Esophagus muscularis mucosa (tissue), 4 donors: ENCODE data around the gene CSNK1G1.

Source experiments
- CTCF ChIP-seq, 3 experiments: fragments of 200-600 bp in 2 of 3; fragments of 450-650 bp in 1 of 3; sonication (generic) in 2 of 3; IDR thresholded peaks; one replicate each; pipeline ENCODE4 v1.5.1; 2017 to 2019; ENCODE audit warnings: antibody characterized with exemption in 3 of 3, mild to moderate bottlenecking in 2 of 3, moderate library complexity in 1 of 3
- EP300 ChIP-seq: sonication (generic); formaldehyde crosslinking; IDR thresholded peaks from one replicate; pipeline ENCODE4 v1.6.1; 2017; ENCODE audit warnings: antibody characterized with exemption
- POLR2A ChIP-seq: fragments of 450-650 bp; IDR thresholded peaks from one replicate; pipeline ENCODE4 v1.6.1; 2017; ENCODE audit warnings: antibody characterized with exemption, moderate library complexity, mild to moderate bottlenecking, low read depth
- POLR2AphosphoS5 ChIP-seq, 2 donors: sonication (generic); formaldehyde crosslinking; IDR thresholded peaks; one replicate each; pipeline ENCODE4 v1.6.1; 2017; ENCODE audit warnings: antibody characterized with exemption in 2 of 2

- TF ChIP-seq EP300, result no peak
- TF ChIP-seq CTCF (IDR thresholded peaks at IDR 0.05), result no peak
- no peak for TF ChIP-seq POLR2A
- TF ChIP-seq POLR2AphosphoS5 (IDR thresholded peaks at IDR 0.05), result no peak
Measured at GRCh38 chr15:64282701-64283100, 73.3 kb downstream of the CSNK1G1 start.
